Neural cell (in vitro differentiated cells): Measurements from ENCODE around the gene TMEM218. TPM values are rescaled to one million over a fixed set of nuclear protein-coding genes. Genes with fewer than 3 reads are reported as not detected.

Experiments used
- H2AFZ ChIP-seq: fragments of 200-600, 300-800 bp; sonication (generic), shearing (Covaris generic); 2 replicates; pipeline ENCODE4 v1.6.0; 2014; ENCODE audit warnings: low read depth, mild to moderate bottlenecking, antibody characterized with exemption, low read length, moderate library complexity
- H3F3A ChIP-seq: fragments of 200-600 bp; shearing (Covaris generic); 2 replicates; pipeline ENCODE4 v1.6.1; 2016; ENCODE audit warnings: mild to moderate bottlenecking, moderate library complexity, mixed read lengths, antibody characterized with exemption, low read length; ENCODE audit not compliant: insufficient read depth, poor library complexity, severe bottlenecking
- H3K27ac ChIP-seq: fragments of 200-600, 300-800 bp; sonication (generic), shearing (Covaris generic); 2 replicates; pipeline ENCODE4 v1.5.1; 2014; ENCODE audit warnings: mild to moderate bottlenecking, low read length, moderate library complexity
- H3K27me3 ChIP-seq: fragments of 300-800, 200-600 bp; sonication (generic), shearing (Covaris generic); 2 replicates; pipeline ENCODE4 v1.6.0; 2014; ENCODE audit warnings: mild to moderate bottlenecking, low read depth, low read length, moderate library complexity; ENCODE audit not compliant: insufficient read depth
- H3K36me3 ChIP-seq: fragments of 300-800, 200-600 bp; sonication (generic), shearing (Covaris generic); 2 replicates; pipeline ENCODE4 v1.5.1; 2014; ENCODE audit warnings: mild to moderate bottlenecking, antibody characterized with exemption, low read length, moderate library complexity; ENCODE audit not compliant: insufficient read depth
- H3K4me2 ChIP-seq: fragments of 300-800, 200-600 bp; sonication (generic), shearing (Covaris generic); 2 replicates; pipeline ENCODE4 v1.6.0; 2014; ENCODE audit warnings: mild to moderate bottlenecking, low read length
- H3K4me3 ChIP-seq: fragments of 300-800, 200-600 bp; sonication (generic), shearing (Covaris generic); 2 replicates; pipeline ENCODE4 v1.5.1; 2014; ENCODE audit warnings: mild to moderate bottlenecking, low read length, moderate library complexity
- H3K79me2 ChIP-seq: fragments of 200-600 bp; shearing (Covaris generic); replicated peaks from 2 replicates; pipeline ENCODE4 v1.6.0; 2014; ENCODE audit warnings: mild to moderate bottlenecking, low read length, moderate library complexity; ENCODE audit not compliant: insufficient read depth
- H3K9ac ChIP-seq: fragments of 300-800, 200-600 bp; sonication (generic), shearing (Covaris generic); 2 replicates; pipeline ENCODE4 v1.6.1; 2016; ENCODE audit warnings: mild to moderate bottlenecking, low read length, mixed read lengths
- H3K9me2 ChIP-seq: fragments of 200-600 bp; shearing (Covaris generic); 2 replicates; pipeline ENCODE4 v1.6.1; 2016; ENCODE audit warnings: mild to moderate bottlenecking, low read length, mixed read lengths; ENCODE audit not compliant: insufficient read depth
- H3K9me3 ChIP-seq: fragments of 200-600, 300-800 bp; sonication (generic), shearing (Covaris generic); 2 replicates; pipeline ENCODE4 v1.6.1; 2016; ENCODE audit warnings: mild to moderate bottlenecking, mixed run types, low read length, moderate library complexity, mixed read lengths
- H4K20me1 ChIP-seq: fragments of 200-600 bp; shearing (Covaris generic); 2 replicates; pipeline ENCODE4 v1.6.1; 2016; ENCODE audit warnings: mild to moderate bottlenecking, mixed run types; ENCODE audit not compliant: insufficient read depth
- EP300 ChIP-seq: fragments of 450-650 bp; conservative IDR thresholded peaks from 2 replicates; pipeline ENCODE4 v1.6.1; 2014; ENCODE audit warnings: antibody characterized with exemption, mild to moderate bottlenecking, moderate library complexity; ENCODE audit not compliant: poor library complexity, severe bottlenecking
- EZH2 ChIP-seq: fragments of 200-600, 300-800 bp; shearing (Covaris generic), sonication (generic); IDR thresholded peaks from 2 replicates; pipeline ENCODE4 v1.6.1; 2014; ENCODE audit warnings: antibody characterized with exemption, low read length, borderline replicate concordance, mild to moderate bottlenecking; ENCODE audit not compliant: insufficient read depth, poor library complexity, severe bottlenecking
- MXI1 ChIP-seq: fragments of 450-650 bp; conservative IDR thresholded peaks from 2 replicates; pipeline ENCODE4 v1.6.1; 2014; ENCODE audit warnings: antibody characterized with exemption, mild to moderate bottlenecking; ENCODE audit not compliant: poor library complexity, severe bottlenecking
- POLR2AphosphoS5 ChIP-seq: IDR thresholded peaks from 2 replicates; pipeline ENCODE4 v1.6.1; 2012
- RAD21 ChIP-seq: fragments of 450-650 bp; conservative IDR thresholded peaks from 2 replicates; pipeline ENCODE4 v1.6.1; 2014; ENCODE audit warnings: antibody characterized with exemption, mild to moderate bottlenecking, moderate library complexity
- SMC3 ChIP-seq: fragments of 450-650 bp; conservative IDR thresholded peaks from 2 replicates; pipeline ENCODE4 v1.6.1; 2014; ENCODE audit warnings: antibody characterized with exemption, mild to moderate bottlenecking, moderate library complexity; ENCODE audit not compliant: poor library complexity
- TAF1 ChIP-seq: IDR thresholded peaks from 2 replicates; pipeline ENCODE4 v1.6.1; 2012; ENCODE audit warnings: low read depth
- polyA plus RNA-seq: library from polyadenylated mRNA; depleted of rRNA; stranded (reverse); fragments of >200 nt; gene quantifications from 2 replicates; pipeline ENCODE4 v1.2.3, GENCODE V29; 2014
- TF ChIP-seq, protein P1 (sequence below): fragments of 450-650 bp; IDR thresholded peaks from 2 replicates; pipeline ENCODE4 v1.5.1; 2014; ENCODE audit warnings: antibody characterized with exemption, mild to moderate bottlenecking, moderate library complexity; ENCODE audit not compliant: poor library complexity, severe bottlenecking
- TF ChIP-seq, protein P2 (sequence below): IDR thresholded peaks from 2 replicates; pipeline ENCODE4 v1.6.1; 2012; ENCODE audit warnings: borderline replicate concordance

The TMEM218 gene
- polyA plus RNA-seq, 1 donor from 2014 or later = 70.0 TPM

DNA sequence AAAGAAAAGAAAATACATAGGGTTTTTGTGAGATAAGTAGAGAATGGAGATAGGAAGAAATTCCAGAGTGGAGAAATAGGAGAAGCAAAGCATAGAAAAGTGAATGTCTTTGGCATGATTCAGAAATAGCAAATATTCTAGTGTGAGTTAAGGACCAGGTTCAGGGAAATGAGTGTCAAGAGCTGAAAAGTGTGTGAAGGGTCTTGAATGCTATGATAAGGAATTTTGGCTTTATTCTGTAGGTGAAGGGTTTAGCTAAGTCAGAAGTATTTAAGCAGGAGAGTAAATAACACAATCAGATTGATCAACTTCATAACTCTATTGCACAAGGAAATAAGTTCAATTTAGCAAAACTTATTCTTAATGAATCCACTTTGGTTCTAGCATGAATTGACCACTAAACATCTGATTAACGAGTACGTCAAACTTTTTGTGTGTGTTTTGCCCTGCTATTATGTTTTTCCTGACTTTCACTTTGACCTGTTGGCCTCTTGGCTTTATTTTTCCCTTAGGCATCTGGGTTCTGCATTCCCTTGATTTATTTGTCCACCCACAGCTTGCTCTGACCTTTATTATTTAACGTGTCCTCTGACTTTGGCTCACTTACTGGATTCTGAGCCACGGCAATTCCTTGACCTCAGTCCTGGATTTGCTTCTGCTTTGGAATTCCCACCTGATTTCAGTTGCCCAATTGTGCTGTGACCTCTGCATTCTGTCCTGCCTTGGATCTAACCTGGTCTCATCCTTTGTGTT, 11.9 kb upstream of the TMEM218 start:
- no peak overlapping the region for H3K4me2 ChIP-seq

DNA sequence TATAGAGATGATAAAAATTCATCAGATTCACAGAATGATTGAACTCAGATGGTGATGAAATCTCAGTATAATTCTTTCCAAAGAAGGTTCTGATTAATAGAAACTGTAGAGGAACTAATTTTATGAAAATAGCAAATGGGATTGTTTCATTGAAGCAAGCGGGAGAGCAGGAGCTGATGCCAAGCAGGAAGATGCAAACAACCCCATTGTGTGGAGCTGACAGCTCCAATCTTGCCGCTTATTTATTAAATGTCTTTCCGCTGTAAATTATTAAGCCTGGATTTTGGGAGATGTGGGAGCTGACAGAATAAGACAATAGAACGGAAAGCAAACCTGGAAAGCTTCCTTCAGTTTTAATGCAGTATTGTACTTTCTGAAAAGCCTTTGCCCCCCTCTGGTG, 6.0 kb upstream of the TMEM218 start:
- Histone ChIP-seq H3K27me3 (no peaks in the 10 kb centered on the region), H2AFZ (no peak overlapping the region), H3K79me2 (no peaks in the 10 kb centered on the region), H4K20me1 (no peaks in the 10 kb centered on the region), H3K36me3 (no peaks in the 10 kb centered on the region), H3K4me2 (no peak overlapping the region), H3K4me3 (no peak overlapping the region), H3K27ac (no peak overlapping the region), H3F3A (no peaks in the 10 kb centered on the region), H3K9me3 (no peaks in the 10 kb centered on the region), H3K9me2 (no peaks in the 10 kb centered on the region), H3K9ac (no peak overlapping the region)
- no peak for TF ChIP-seq EP300
- no peak for TF ChIP-seq TAF1
- TF ChIP-seq EZH2 = no peak

More for the DNA sequence above, 11.9 kb upstream of the TMEM218 start:
- Histone ChIP-seq H3F3A (no peaks in the 10 kb centered on the region), H3K27ac (no peak overlapping the region), H4K20me1 (no peaks in the 10 kb centered on the region), H3K79me2 (no peaks in the 10 kb centered on the region), H3K9ac (no peak overlapping the region), H3K9me2 (no peaks in the 10 kb centered on the region), H3K27me3 (no peaks in the 10 kb centered on the region), H3K36me3 (no peaks in the 10 kb centered on the region), H3K4me3 (no peak overlapping the region), H3K9me3 (no peaks in the 10 kb centered on the region), H2AFZ (no peak overlapping the region)
- TF ChIP-seq POLR2AphosphoS5 (no peak), SMC3 (no peak), RAD21 (no peak)

DNA sequence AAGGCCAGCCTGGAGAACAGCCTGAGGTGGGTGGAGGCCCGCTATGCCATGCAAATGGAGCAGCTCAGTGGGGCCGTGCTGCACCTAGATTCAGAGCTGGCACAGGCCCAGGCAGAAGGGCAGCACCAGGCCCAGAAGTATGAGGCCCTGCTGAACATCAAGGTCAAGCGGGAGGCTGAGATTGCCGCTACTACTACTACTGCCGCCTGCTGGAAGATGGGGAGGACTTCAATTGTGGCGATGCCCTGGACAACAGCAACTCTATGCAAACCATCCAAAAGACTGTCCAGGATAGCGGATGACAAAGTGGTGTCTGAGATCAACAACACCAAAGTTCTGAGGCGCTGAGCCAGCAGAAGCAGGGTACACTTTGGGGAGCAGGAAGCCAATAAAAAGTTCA, 3.1 kb upstream of the TMEM218 start:
- Histone ChIP-seq H3K9me2 (no peaks in the 10 kb centered on the region), H3F3A (no peaks in the 10 kb centered on the region), H3K4me2 (no peak overlapping the region), H3K27me3 (no peaks in the 10 kb centered on the region), H3K79me2 (no peaks in the 10 kb centered on the region), H3K27ac (no peak overlapping the region), H3K9ac (no peak overlapping the region), H2AFZ (no peak overlapping the region), H3K9me3 (no peaks in the 10 kb centered on the region), H3K36me3 (no peaks in the 10 kb centered on the region), H4K20me1 (no peaks in the 10 kb centered on the region), H3K4me3 (no peak overlapping the region)
- no peak for TF ChIP-seq TAF1
- no peak for TF ChIP-seq RAD21
- TF ChIP-seq EZH2 = no peak
- no peak for TF ChIP-seq SMC3
- TF ChIP-seq, protein P1, sequence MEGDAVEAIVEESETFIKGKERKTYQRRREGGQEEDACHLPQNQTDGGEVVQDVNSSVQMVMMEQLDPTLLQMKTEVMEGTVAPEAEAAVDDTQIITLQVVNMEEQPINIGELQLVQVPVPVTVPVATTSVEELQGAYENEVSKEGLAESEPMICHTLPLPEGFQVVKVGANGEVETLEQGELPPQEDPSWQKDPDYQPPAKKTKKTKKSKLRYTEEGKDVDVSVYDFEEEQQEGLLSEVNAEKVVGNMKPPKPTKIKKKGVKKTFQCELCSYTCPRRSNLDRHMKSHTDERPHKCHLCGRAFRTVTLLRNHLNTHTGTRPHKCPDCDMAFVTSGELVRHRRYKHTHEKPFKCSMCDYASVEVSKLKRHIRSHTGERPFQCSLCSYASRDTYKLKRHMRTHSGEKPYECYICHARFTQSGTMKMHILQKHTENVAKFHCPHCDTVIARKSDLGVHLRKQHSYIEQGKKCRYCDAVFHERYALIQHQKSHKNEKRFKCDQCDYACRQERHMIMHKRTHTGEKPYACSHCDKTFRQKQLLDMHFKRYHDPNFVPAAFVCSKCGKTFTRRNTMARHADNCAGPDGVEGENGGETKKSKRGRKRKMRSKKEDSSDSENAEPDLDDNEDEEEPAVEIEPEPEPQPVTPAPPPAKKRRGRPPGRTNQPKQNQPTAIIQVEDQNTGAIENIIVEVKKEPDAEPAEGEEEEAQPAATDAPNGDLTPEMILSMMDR = no peak
- TF ChIP-seq POLR2AphosphoS5 = no peak
- no peak for TF ChIP-seq MXI1
- TF ChIP-seq, protein P2, sequence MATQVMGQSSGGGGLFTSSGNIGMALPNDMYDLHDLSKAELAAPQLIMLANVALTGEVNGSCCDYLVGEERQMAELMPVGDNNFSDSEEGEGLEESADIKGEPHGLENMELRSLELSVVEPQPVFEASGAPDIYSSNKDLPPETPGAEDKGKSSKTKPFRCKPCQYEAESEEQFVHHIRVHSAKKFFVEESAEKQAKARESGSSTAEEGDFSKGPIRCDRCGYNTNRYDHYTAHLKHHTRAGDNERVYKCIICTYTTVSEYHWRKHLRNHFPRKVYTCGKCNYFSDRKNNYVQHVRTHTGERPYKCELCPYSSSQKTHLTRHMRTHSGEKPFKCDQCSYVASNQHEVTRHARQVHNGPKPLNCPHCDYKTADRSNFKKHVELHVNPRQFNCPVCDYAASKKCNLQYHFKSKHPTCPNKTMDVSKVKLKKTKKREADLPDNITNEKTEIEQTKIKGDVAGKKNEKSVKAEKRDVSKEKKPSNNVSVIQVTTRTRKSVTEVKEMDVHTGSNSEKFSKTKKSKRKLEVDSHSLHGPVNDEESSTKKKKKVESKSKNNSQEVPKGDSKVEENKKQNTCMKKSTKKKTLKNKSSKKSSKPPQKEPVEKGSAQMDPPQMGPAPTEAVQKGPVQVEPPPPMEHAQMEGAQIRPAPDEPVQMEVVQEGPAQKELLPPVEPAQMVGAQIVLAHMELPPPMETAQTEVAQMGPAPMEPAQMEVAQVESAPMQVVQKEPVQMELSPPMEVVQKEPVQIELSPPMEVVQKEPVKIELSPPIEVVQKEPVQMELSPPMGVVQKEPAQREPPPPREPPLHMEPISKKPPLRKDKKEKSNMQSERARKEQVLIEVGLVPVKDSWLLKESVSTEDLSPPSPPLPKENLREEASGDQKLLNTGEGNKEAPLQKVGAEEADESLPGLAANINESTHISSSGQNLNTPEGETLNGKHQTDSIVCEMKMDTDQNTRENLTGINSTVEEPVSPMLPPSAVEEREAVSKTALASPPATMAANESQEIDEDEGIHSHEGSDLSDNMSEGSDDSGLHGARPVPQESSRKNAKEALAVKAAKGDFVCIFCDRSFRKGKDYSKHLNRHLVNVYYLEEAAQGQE = no peak
- TF ChIP-seq EP300 = no peak
